Neural progenitor cell (in vitro differentiated cells): Measurements from ENCODE around the gene EFCAB6. TPM values are rescaled to one million over a fixed set of nuclear protein-coding genes. Genes with fewer than 3 reads are reported as not detected.

ENCODE experiments used
- DNase-seq: peaks from one replicate; pipeline ENCODE4 v3.0.0-alpha.2; 2016; ENCODE audit warnings: low spot score
- H2AFZ ChIP-seq: fragments of 200-600 bp; sonication (generic); replicated peaks from 2 replicates; pipeline ENCODE4 v1.6.1; 2016; ENCODE audit warnings: antibody characterized with exemption
- H3F3A ChIP-seq: fragments of 200-600 bp; sonication (generic); 2 replicates; pipeline ENCODE4 v1.6.1; 2016; ENCODE audit warnings: antibody characterized with exemption, low read depth
- H3K27ac ChIP-seq: fragments of 200-600 bp; sonication (generic); 2 replicates; pipeline ENCODE4 v1.5.1; 2016; ENCODE audit warnings: mild to moderate bottlenecking
- H3K27me3 ChIP-seq: fragments of 200-600 bp; sonication (generic); 2 replicates; pipeline ENCODE4 v1.6.1; 2016; ENCODE audit warnings: mild to moderate bottlenecking, moderate library complexity
- H3K36me3 ChIP-seq: fragments of 200-600 bp; sonication (generic); 2 replicates; pipeline ENCODE4 v1.5.1; 2016
- H3K4me1 ChIP-seq: fragments of 200-600 bp; sonication (generic); 2 replicates; pipeline ENCODE4 v1.6.1; 2016; ENCODE audit warnings: mixed run types
- H3K4me2 ChIP-seq: fragments of 200-600 bp; sonication (generic); 2 replicates; pipeline ENCODE4 v1.6.1; 2016
- H3K4me3 ChIP-seq: fragments of 200-600 bp; sonication (generic); 2 replicates; pipeline ENCODE4 v1.5.1; 2016
- H3K79me2 ChIP-seq: fragments of 200-600 bp; sonication (generic); 2 replicates; pipeline ENCODE4 v1.6.1; 2016; ENCODE audit warnings: low read depth
- H3K9ac ChIP-seq: fragments of 200-600 bp; sonication (generic); 2 replicates; pipeline ENCODE4 v1.6.1; 2016
- H3K9me3 ChIP-seq: fragments of 200-600 bp; sonication (generic); 2 replicates; pipeline ENCODE4 v1.5.1; 2016; ENCODE audit warnings: low read depth
- H4K20me1 ChIP-seq: fragments of 200-600 bp; sonication (generic); 2 replicates; pipeline ENCODE4 v1.6.1; 2016; ENCODE audit warnings: low read depth
- H3K27ac Mint-ChIP-seq: 3 replicates; pipeline ENCODE4 v1.8.0; 2021; ENCODE audit warnings: mixed read lengths
- H3K27me3 Mint-ChIP-seq: 2 replicates; pipeline ENCODE4 v1.8.0; 2022; ENCODE audit warnings: low read depth, mild to moderate bottlenecking, inconsistent platforms, moderate library complexity, mixed read lengths; ENCODE audit not compliant: insufficient read depth
- H3K36me3 Mint-ChIP-seq: 3 replicates; pipeline ENCODE4 v1.8.0; 2021; ENCODE audit warnings: mixed read lengths
- H3K4me1 Mint-ChIP-seq: 3 replicates; pipeline ENCODE4 v1.8.0; 2021; ENCODE audit warnings: mixed read lengths
- H3K4me3 Mint-ChIP-seq: 3 replicates; pipeline ENCODE4 v1.8.0; 2021; ENCODE audit warnings: mild to moderate bottlenecking, moderate library complexity, mixed read lengths
- H3K9me3 Mint-ChIP-seq: 3 replicates; pipeline ENCODE4 v1.8.0; 2020; ENCODE audit warnings: mixed read lengths
- EZH2 ChIP-seq: fragments of 200-600 bp; sonication (generic); IDR thresholded peaks from 2 replicates; pipeline ENCODE4 v1.6.1; 2017; ENCODE audit warnings: antibody characterized with exemption, mild to moderate bottlenecking, moderate library complexity
- EZH2phosphoT487 ChIP-seq: fragments of 200-600 bp; sonication (generic); IDR thresholded peaks from 2 replicates; pipeline ENCODE4 v1.6.1; 2017; ENCODE audit warnings: antibody characterized with exemption
- total RNA-seq: library from RNA; depleted of rRNA; stranded (reverse); fragments of >200 nt; gene quantifications from 2 replicates; pipeline ENCODE4 v1.2.3, GENCODE V29; 2015; ENCODE audit warnings: low replicate concordance
- TF ChIP-seq, protein P1 (sequence below): fragments of 200-600 bp; sonication (generic); IDR thresholded peaks from 2 replicates; pipeline ENCODE4 v1.5.1; 2017; ENCODE audit warnings: antibody characterized with exemption, mild to moderate bottlenecking

EFCAB6 gene
- total RNA-seq, 1 donor from 2014 or later: 4.9 TPM

DNA sequence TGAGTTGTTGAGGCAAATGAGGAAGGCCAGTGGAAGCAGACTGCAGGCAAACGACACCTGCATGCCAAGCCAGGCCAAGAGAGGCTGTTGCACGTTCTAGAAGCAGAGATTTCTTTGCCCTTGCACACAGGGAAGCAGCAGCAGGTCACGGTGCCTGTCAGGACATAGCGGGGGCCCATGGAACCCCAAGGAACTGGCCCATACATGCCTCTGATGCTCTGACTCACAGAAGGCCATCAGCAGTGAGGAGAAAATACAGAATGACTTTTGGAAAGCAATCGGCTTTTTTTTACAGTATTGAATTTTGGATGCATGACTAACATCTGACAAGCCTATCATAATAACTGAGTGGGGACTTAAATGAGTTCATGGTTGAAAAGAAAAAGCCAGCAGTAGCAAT, 276.4 kb downstream of the EFCAB6 start:
- peaks cover 9% of the 10 kb centered on the region for H3K27me3 Mint-ChIP-seq
- H3K36me3 Mint-ChIP-seq: peaks cover 2% of the 10 kb centered on the region
- DNase-seq: no peak
- peaks cover 6% of the 10 kb centered on the region for H3K4me1 Mint-ChIP-seq
- H3K9me3 Mint-ChIP-seq: peaks cover 16% of the 10 kb centered on the region
- no peak overlapping the region for H3K27ac Mint-ChIP-seq
- H3K4me3 Mint-ChIP-seq: no peak overlapping the region
- Histone ChIP-seq H2AFZ (no peak overlapping the region), H3K4me3 (no peak overlapping the region), H3K9ac (no peak overlapping the region), H3K27ac (no peak overlapping the region), H3K79me2 (no peaks in the 10 kb centered on the region), H3K4me2 (no peak overlapping the region), H3K9me3 (no peaks in the 10 kb centered on the region), H3K36me3 (no peaks in the 10 kb centered on the region), H4K20me1 (no peaks in the 10 kb centered on the region), H3F3A (no peaks in the 10 kb centered on the region), H3K4me1 (no peaks in the 10 kb centered on the region), H3K27me3 (no peaks in the 10 kb centered on the region)
- TF ChIP-seq EZH2: no peak
- TF ChIP-seq EZH2phosphoT487: no peak
- TF ChIP-seq, protein P1, sequence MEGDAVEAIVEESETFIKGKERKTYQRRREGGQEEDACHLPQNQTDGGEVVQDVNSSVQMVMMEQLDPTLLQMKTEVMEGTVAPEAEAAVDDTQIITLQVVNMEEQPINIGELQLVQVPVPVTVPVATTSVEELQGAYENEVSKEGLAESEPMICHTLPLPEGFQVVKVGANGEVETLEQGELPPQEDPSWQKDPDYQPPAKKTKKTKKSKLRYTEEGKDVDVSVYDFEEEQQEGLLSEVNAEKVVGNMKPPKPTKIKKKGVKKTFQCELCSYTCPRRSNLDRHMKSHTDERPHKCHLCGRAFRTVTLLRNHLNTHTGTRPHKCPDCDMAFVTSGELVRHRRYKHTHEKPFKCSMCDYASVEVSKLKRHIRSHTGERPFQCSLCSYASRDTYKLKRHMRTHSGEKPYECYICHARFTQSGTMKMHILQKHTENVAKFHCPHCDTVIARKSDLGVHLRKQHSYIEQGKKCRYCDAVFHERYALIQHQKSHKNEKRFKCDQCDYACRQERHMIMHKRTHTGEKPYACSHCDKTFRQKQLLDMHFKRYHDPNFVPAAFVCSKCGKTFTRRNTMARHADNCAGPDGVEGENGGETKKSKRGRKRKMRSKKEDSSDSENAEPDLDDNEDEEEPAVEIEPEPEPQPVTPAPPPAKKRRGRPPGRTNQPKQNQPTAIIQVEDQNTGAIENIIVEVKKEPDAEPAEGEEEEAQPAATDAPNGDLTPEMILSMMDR: no peak

DNA sequence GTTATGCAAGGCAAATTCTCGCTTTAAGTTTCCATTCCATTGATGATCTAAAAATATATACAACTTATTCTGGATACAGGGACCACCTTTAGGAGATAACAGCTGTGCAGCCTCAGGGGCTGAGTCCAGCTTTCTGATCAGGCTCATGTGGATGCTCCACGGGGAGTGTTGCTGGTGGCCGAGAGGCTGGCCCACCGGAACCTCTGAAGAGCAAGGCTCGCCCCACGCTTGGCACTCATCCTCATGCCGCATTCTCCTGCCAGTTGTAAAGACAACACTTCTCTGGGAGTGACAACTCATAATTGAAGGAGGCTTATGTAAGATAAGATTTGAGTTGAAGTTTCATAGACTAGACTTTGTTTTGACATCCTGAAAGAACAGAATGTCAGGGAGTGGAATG, 276.8 kb downstream of the EFCAB6 start:
- no peaks in the 10 kb centered on the region for H3K9me3 ChIP-seq
- peaks cover 2% of the 10 kb centered on the region for H3K4me1 Mint-ChIP-seq
- peaks cover 16% of the 10 kb centered on the region for H3K9me3 Mint-ChIP-seq
- no peak overlapping the region for H3K9ac ChIP-seq
- H3K4me3 ChIP-seq: no peak overlapping the region
- no peaks in the 10 kb centered on the region for H3F3A ChIP-seq
- no peaks in the 10 kb centered on the region for H3K27me3 ChIP-seq
- no peaks in the 10 kb centered on the region for H4K20me1 ChIP-seq
- H3K36me3 Mint-ChIP-seq: peaks cover 2% of the 10 kb centered on the region
- no peak overlapping the region for H3K27ac Mint-ChIP-seq
- H3K4me2 ChIP-seq: no peak overlapping the region
- no peak overlapping the region for H3K27ac ChIP-seq
- peaks cover 9% of the 10 kb centered on the region for H3K27me3 Mint-ChIP-seq
- H3K4me3 Mint-ChIP-seq: no peak overlapping the region
- H3K4me1 ChIP-seq: no peaks in the 10 kb centered on the region
- no peak for DNase-seq
- no peaks in the 10 kb centered on the region for H3K79me2 ChIP-seq
- H3K36me3 ChIP-seq: no peaks in the 10 kb centered on the region
- H2AFZ ChIP-seq: no peak overlapping the region
- no peak for TF ChIP-seq EZH2phosphoT487
- TF ChIP-seq, protein P1: no peak
- no peak for TF ChIP-seq EZH2

DNA sequence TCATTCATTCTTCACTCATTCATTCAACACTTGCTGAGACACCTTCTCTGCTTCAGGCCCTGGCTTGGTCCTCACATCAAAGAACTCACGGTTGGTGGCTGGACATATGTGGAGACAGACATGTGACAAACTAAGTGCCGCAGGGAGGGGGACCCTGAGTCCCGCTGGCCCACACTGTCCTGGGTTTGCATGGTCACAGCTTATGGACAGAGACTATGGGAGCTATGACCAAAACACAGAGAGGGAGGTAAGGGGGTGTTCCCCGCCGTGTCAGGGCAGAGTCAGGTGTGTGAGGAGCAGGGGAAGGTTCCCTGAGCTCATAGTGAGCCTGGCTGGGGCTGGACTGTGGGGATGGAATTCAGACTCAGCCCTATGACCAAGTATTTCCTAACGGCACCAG, 277.2 kb downstream of the EFCAB6 start:
- Mint-ChIP-seq H3K27ac (no peak overlapping the region), H3K9me3 (peaks cover 16% of the 10 kb centered on the region), H3K4me3 (no peak overlapping the region), H3K27me3 (peaks cover 6% of the 10 kb centered on the region), H3K36me3 (peaks cover 2% of the 10 kb centered on the region), H3K4me1 (no peaks in the 10 kb centered on the region)
- Histone ChIP-seq H3K4me3 (no peak overlapping the region), H3K27me3 (no peaks in the 10 kb centered on the region), H2AFZ (no peak overlapping the region), H3K27ac (no peak overlapping the region), H3K9ac (no peak overlapping the region), H3K9me3 (no peaks in the 10 kb centered on the region), H3K4me2 (no peak overlapping the region), H3K79me2 (no peaks in the 10 kb centered on the region), H3F3A (no peaks in the 10 kb centered on the region), H4K20me1 (no peaks in the 10 kb centered on the region), H3K4me1 (no peaks in the 10 kb centered on the region), H3K36me3 (no peaks in the 10 kb centered on the region)
- TF ChIP-seq EZH2phosphoT487 (no peak), EZH2 (no peak)
- TF ChIP-seq, protein P1: no peak
- DNase-seq: no peak
